NCI-H2029 treated with DMSO at 0.1 percent for 48 hours (cell line): ENCODE measurements around the gene INPP5A.
"Not testable (repeated sequence)": the region's sequence is repeated elsewhere in the genome, so short reads cannot be mapped to it uniquely, and the experiment has no call there.

Source experiments
- DNase-seq: peaks from one replicate; lab custom pipeline; 2025; lab: John Stamatoyannopoulos, UW

Gene INPP5A

DNA sequence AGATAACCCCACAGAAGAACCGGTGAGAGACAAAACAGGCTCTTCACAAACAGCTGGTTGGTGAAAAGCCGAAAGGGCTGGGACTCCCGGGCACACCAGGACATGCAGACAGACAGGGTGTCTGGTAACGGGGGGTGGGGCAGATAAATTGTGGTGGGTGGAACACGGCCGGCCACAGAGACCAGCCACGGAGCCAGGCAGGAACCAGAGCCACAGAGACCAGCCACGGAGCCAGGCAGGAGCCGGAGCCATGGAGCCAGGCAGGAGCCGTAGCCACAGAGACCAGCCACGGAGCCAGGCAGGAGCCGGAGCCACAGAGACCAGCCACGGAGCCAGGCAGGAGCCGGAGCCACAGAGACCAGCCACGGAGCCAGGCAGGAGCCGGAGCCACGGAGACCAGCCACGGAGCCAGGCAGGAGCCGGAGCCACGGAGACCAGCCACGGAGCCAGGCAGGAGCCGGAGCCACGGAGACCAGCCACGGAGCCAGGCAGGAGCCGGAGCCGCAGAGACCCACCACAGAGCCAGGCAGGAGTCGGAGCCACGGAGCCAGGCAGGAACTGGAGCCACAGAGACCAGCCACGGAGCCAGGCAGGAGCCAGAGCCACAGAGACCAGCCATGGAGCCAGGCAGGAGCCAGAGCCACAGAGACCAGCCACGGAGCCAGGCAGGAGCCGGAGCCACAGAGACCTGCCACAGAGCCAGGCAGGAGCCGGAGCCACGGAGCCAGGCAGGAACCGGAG lies 288.4 kb downstream of the INPP5A start:
- not testable (repeated sequence) for DNase-seq

DNA sequence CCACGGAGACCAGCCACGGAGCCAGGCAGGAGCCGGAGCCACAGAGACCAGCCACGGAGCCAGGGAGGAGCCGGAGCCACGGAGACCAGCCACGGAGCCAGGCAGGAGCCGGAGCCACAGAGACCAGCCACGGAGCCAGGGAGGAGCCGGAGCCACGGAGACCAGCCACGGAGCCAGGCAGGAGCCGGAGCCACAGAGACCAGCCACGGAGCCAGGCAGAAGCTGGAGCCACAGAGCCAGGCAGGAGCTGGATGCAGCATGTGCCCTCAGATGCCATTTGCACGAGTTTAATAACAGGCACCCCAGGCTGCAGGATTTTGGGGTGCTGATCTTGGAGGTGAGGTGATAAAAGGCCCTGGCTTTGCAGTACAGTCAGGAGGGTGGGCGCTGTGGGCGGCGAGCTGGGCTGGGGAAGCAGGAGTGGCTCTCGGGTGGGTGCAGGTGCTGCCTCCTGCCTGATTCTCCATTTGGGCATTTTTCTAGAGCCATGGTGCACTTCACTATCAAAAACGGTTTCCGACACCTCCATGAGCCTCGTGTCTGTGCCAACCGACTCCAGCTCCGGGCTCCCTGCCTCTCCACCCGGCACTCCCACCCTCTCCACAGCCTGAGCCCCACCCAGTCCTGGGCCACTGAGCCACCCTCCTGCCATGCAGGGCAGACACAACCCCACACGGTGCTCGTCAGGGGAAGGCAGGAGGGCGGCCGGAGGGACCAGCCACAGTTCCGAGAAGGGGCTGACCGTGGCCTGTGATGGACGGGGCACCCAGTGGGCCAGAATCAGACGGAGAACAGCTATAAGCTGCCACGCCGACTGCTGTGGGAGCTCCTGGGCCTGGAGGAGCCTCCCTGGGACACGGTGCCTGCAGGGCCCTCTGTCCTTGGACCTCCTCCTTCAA lies 289.2 kb downstream of the INPP5A start:
- DNase-seq: no peak

DNA sequence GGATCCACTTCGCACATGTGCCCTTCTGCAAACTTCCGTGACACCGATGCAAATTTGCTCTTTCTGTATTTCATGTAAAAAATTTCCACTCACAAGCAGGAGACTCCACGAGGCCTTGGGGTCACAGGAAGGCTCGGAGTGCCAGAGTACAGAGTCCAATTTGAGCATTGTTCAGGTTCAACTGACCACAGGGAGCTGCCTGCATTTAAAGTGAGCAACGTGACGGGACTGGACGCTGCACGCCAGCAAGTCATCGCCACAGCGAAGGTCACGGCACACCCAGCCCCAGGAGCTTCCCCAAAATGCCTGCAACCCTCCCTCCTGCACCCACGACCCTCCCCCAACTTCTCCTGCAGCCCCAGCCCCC lies 289.8 kb downstream of the INPP5A start:
- no peak for DNase-seq

DNA sequence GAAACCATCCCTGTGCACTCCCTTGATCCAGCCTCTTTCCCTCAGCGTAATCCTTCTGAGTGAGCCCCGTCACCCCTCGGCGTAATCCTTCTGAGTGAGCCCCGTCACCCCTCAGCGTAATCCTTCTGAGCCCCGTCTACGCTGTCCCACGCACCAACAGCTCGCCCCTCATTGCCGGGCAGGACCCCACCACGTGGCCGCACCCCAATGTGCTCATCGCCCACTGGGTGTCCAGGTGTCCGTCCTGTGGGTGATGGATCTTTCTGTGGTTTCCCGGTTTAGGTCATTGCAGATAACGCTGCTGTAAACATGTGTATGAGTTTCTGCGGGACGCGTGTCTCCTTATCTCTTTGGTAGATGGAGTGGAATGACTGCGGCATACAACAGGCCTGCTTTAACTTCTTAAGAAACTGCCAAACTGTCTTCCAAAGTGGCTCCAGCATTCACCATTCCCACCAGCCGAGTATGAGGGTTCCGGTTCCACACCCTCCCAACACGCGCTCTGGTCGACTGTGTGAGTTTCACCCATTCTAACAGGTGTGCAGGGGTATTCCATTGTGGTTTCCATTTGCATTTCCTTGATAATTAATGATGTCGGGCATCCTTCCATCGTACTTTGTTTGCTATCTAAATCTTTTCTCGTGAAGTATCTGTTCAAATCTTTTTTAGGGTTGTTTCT lies 290.4 kb downstream of the INPP5A start:
- DNase-seq: no peak

DNA sequence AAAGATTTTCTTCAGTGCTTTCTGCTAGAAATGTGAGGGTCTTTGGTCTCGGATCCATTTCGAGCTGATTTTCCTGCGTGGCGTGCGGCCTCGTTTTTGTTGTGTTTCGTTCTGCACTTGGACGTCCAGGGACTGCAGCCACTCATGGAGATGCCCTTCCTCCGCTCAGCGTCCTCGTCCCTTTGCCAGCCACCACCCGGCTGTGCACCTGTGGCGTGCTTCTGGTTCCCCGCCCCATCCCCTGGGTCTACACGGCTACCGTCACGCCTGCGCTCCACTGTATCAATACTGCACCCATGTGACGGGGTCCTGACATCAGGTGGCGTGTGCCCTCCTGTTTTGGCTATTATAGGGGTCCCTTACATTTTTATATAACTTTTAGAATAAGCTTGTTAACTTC lies 291.1 kb downstream of the INPP5A start:
- DNase-seq: no peak

DNA sequence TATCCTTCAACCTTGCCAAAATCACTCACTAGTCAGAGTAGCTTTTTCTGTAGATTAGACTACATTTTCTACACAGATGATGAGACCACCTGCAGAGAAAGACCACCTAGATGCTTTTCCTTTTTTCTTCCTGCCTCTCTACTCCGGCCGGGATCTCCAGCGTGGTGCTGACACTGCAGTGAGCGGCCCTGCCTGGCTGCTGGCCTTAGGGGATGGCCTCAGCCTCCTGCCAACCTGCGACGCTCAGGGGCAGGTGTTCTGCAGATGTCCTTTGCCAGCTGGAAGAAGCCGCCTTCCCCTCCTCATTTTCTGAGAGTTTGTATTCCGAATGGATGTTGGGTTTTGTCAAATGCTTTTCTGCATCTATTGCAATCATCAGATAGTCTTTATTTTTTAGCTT lies 291.8 kb downstream of the INPP5A start:
- no peak for DNase-seq

DNA sequence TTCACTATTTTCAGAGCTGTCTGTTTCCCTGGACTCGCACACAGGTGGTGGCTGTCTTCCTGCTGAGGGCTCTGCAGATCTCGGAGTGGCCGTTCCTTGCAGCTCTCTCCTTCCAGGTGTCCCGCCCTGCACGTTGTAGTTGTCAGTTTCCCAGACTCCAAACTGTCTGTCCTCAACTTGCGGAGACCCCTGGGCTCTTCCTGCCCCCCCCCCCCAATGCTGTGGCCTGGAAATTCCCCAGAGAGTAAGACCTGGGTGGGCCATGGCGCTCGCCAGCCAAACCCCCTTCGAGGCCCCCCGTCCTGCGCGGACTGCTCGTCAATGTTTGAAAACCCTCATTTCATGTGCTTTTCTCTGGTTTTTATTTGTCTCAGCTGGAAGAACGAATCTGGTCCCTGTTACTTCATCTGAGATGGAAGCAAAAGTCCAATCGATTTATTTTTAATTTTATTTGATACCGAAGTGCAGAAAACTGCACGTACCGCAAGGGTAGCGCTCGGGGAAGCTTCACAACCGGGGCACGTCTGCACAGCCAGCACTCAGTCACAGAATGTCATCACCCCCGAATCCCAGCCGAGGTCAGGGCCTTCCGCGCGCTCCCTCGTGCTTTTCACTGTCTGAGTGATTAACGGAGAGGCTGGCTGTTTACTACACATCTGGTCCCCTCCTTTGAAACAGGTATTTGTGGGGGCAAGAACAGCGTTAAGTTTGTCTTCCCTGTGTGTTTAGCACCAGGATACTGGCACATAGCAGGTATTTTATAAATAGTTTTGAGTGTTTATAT lies 294.8 kb downstream of the INPP5A start:
- no peak for DNase-seq
